IMR-90 (cell line): ENCODE data around the gene NCKAP5. TPM values are rescaled to one million over a fixed set of nuclear protein-coding genes. Genes with fewer than 3 reads are reported as not detected.

ENCODE experiments used
- ATAC-seq: fragments of 200-7000 bp; cut with Tn5 transposase; 2 replicates; pipeline ENCODE4 v1.9.1; 2020; ENCODE audit warnings: low read depth, mild to moderate bottlenecking, moderate library complexity
- BruUV-seq: library from RNA; stranded (reverse); fragments of 400-500 nt; replicated peaks from 2 replicates; lab custom pipeline; 2021; lab: Mats Ljungman, UMichigan
- CTCF ChIA-PET: fragments of 300-600 bp; formaldehyde crosslinking; extraction: SDS; loops from one replicate; lab custom pipeline; 2021; ENCODE audit warnings: antibody characterized with exemption; lab: Yijun Ruan, JAX
- POLR2A ChIA-PET: fragments of 300-600 bp; sonication (Branson Sonifier 250); formaldehyde crosslinking; loops from one replicate; lab custom pipeline; 2022; ENCODE audit warnings: antibody characterized with exemption; ENCODE audit not compliant: unreplicated experiment; lab: Charles Lee
- DNase-seq: peaks from one replicate; pipeline ENCODE4 v3.0.0; 2013
- H2AFZ ChIP-seq: replicated peaks from 2 replicates; pipeline ENCODE3; 2013; ENCODE audit warnings: low read length, mild to moderate bottlenecking; ENCODE audit not compliant: poor library complexity
- H2AK5ac ChIP-seq: 2 replicates; pipeline ENCODE4 v1.6.1; 2013; ENCODE audit warnings: low read depth, low read length, inconsistent platforms
- H2AK9ac ChIP-seq: replicated peaks from 2 replicates; pipeline ENCODE3; 2013; ENCODE audit warnings: mild to moderate bottlenecking, low read depth, low read length, moderate library complexity; ENCODE audit not compliant: poor library complexity
- H2BK120ac ChIP-seq: 2 replicates; pipeline ENCODE4 v1.6.1; 2013; ENCODE audit warnings: low read depth, low read length, inconsistent platforms
- H2BK15ac ChIP-seq: 3 replicates; pipeline ENCODE4 v1.6.1; 2013; ENCODE audit warnings: low read depth, low read length, inconsistent platforms
- H2BK20ac ChIP-seq: 2 replicates; pipeline ENCODE4 v1.6.1; 2013; ENCODE audit warnings: low read depth, mild to moderate bottlenecking, inconsistent platforms, low read length, moderate library complexity
- H2BK5ac ChIP-seq: 2 replicates; pipeline ENCODE4 v1.6.1; 2013; ENCODE audit warnings: mild to moderate bottlenecking, low read depth, low read length, inconsistent platforms; ENCODE audit not compliant: poor library complexity, severe bottlenecking
- H3K14ac ChIP-seq: replicated peaks from 2 replicates; pipeline ENCODE4 v1.6.1; 2013; ENCODE audit warnings: low read depth, low read length, inconsistent platforms
- H3K18ac ChIP-seq: 2 replicates; pipeline ENCODE4 v1.6.1; 2013; ENCODE audit warnings: low read depth, low read length, control low read depth
- H3K23ac ChIP-seq: 2 replicates; pipeline ENCODE4 v1.6.1; 2013; ENCODE audit warnings: low read depth, low read length, inconsistent platforms
- H3K27ac ChIP-seq: 2 replicates; pipeline ENCODE4 v1.5.1; 2013; ENCODE audit warnings: mild to moderate bottlenecking, control low read depth, low read length; ENCODE audit not compliant: insufficient read depth
- H3K27me3 ChIP-seq: 2 replicates; pipeline ENCODE4 v1.6.1; 2013; ENCODE audit warnings: low read length; ENCODE audit not compliant: control insufficient read depth, insufficient read depth
- H3K36me3 ChIP-seq: 2 replicates; pipeline ENCODE4 v1.6.1; 2013; ENCODE audit warnings: low read length, mixed read lengths; ENCODE audit not compliant: control insufficient read depth, insufficient read depth
- H3K4ac ChIP-seq: 2 replicates; pipeline ENCODE4 v1.6.1; 2013; ENCODE audit warnings: low read depth, low read length, inconsistent platforms
- H3K4me1 ChIP-seq: 2 replicates; pipeline ENCODE4 v1.6.1; 2013; ENCODE audit warnings: low read length, mixed read lengths; ENCODE audit not compliant: control insufficient read depth, insufficient read depth
- H3K4me2 ChIP-seq: 2 replicates; pipeline ENCODE4 v1.6.1; 2013; ENCODE audit warnings: low read depth, mild to moderate bottlenecking, control low read depth, low read length, moderate library complexity
- H3K4me3 ChIP-seq: 2 replicates; pipeline ENCODE4 v1.5.1; 2013; ENCODE audit warnings: low read depth, mild to moderate bottlenecking, control low read depth, low read length, moderate library complexity; ENCODE audit not compliant: insufficient read depth
- H3K56ac ChIP-seq: 2 replicates; pipeline ENCODE4 v1.6.1; 2013; ENCODE audit warnings: low read length, inconsistent platforms; ENCODE audit not compliant: insufficient read depth; ENCODE audit errors: extremely low read depth
- H3K79me1 ChIP-seq, 2 experiments: 2 replicates each; pipeline ENCODE4 v1.6.1; 2013; ENCODE audit warnings: low read length in 2 of 2, inconsistent platforms in 1 of 2, low read depth in 1 of 2
- H3K9ac ChIP-seq: 2 replicates; pipeline ENCODE4 v1.6.1; 2013; ENCODE audit warnings: low read depth, low read length, control low read depth
- H3K9me1 ChIP-seq: 2 replicates; pipeline ENCODE4 v1.6.1; 2013; ENCODE audit warnings: low read length, inconsistent platforms; ENCODE audit not compliant: insufficient read depth
- H3K9me3 ChIP-seq: 2 replicates; pipeline ENCODE4 v1.6.1; 2013; ENCODE audit warnings: low read length; ENCODE audit not compliant: control insufficient read depth, insufficient read depth
- H4K20me1 ChIP-seq: 2 replicates; pipeline ENCODE4 v1.6.1; 2013; ENCODE audit warnings: low read length, inconsistent platforms; ENCODE audit not compliant: insufficient read depth
- H4K5ac ChIP-seq: 2 replicates; pipeline ENCODE4 v1.6.1; 2013; ENCODE audit warnings: mild to moderate bottlenecking, low read depth, low read length, control low read depth
- H4K8ac ChIP-seq, 2 experiments: 2 replicates each; pipeline ENCODE4 v1.6.1; 2013; ENCODE audit warnings: low read depth in 2 of 2, low read length in 2 of 2, control low read depth in 1 of 2, inconsistent platforms in 1 of 2
- H4K91ac ChIP-seq: 2 replicates; pipeline ENCODE4 v1.6.1; 2013; ENCODE audit warnings: low read depth, low read length, inconsistent platforms; ENCODE audit not compliant: insufficient read depth
- BHLHE40 ChIP-seq: fragments of 150-350 bp; IDR thresholded peaks from 2 replicates; pipeline ENCODE4 v1.6.1; 2016; ENCODE audit warnings: mild to moderate bottlenecking, low read depth, low read length
- CHD1 ChIP-seq: IDR thresholded peaks from 2 replicates; pipeline ENCODE4 v1.6.1; 2012; ENCODE audit warnings: low read depth, low read length, improper control_type of control experiment
- ELK1 ChIP-seq: fragments of 150-350 bp; IDR thresholded peaks from 2 replicates; pipeline ENCODE4 v1.6.1; 2016; ENCODE audit warnings: low read depth, mild to moderate bottlenecking, low read length, moderate library complexity, borderline replicate concordance
- FOS ChIP-seq: fragments of 150-350 bp; IDR thresholded peaks from 2 replicates; pipeline ENCODE4 v1.6.1; 2016; ENCODE audit warnings: low read depth, low read length
- MAFK ChIP-seq: IDR thresholded peaks from 2 replicates; pipeline ENCODE4 v1.6.1; 2012; ENCODE audit warnings: low read depth, low read length, improper control_type of control experiment
- MAZ ChIP-seq: IDR thresholded peaks from 2 replicates; pipeline ENCODE4 v1.6.1; 2012; ENCODE audit warnings: low read depth, mild to moderate bottlenecking, low read length, improper control_type of control experiment, moderate library complexity, borderline replicate concordance
- POLR2A ChIP-seq: IDR thresholded peaks from 2 replicates; pipeline ENCODE4 v1.6.1; 2012; ENCODE audit warnings: mild to moderate bottlenecking, low read depth, low read length
- RAD21 ChIP-seq: IDR thresholded peaks from 2 replicates; pipeline ENCODE4 v1.6.1; 2012; ENCODE audit warnings: low read length, improper control_type of control experiment
- RCOR1 ChIP-seq: IDR thresholded peaks from 2 replicates; pipeline ENCODE4 v1.6.1; 2012; ENCODE audit warnings: mild to moderate bottlenecking, low read length, improper control_type of control experiment; ENCODE audit not compliant: insufficient replicate concordance
- RFX5 ChIP-seq: IDR thresholded peaks from 2 replicates; pipeline ENCODE4 v1.8.0; 2012; ENCODE audit warnings: low read depth, mild to moderate bottlenecking, low read length, moderate library complexity
- WGBS, 2 experiments: methylation state at CpG; one replicate each; pipeline versions ENCODE4 v1.1.5 to v1.1.7; 2013; ENCODE audit warnings: missing lambda C conversion rate in 2 of 2; ENCODE audit not compliant: insufficient read length in 1 of 2; ENCODE audit errors: extremely low coverage in 2 of 2; 5-methylcytosine and 5-hydroxymethylcytosine counted together
- dilution Hi-C: fragments of 300-500 bp; cut with HindIII; formaldehyde crosslinking; loops from one replicate; pipeline ENCODE4 v1.14.3; 2018; ENCODE audit warnings: low sequenced_read_pairs; ENCODE audit not compliant: unreplicated experiment
- in situ Hi-C: fragments of 300-500 bp; cut with MboI; formaldehyde crosslinking; loops from 3 replicates; pipeline ENCODE4 v1.14.3; 2019; ENCODE audit warnings: low sequenced_read_pairs, inconsistent platforms, mixed read lengths
- intact Hi-C: fragments of 100-400 bp; cut with micrococcal nuclease; formaldehyde crosslinking; loops from 2 replicates; pipeline ENCODE4 v1.10.0; 2022
- polyA plus RNA-seq, 3 experiments: library from polyadenylated mRNA; depleted of rRNA; stranded (reverse); fragments of >200 nt; gene quantifications; 2 replicates each; pipeline ENCODE4 v1.2.3, GENCODE V29; 2012; ENCODE audit warnings: low replicate concordance in 1 of 3
- total RNA-seq: library from RNA; depleted of rRNA; stranded (reverse); fragments of >200 nt; gene quantifications from 2 replicates; pipeline ENCODE4 v1.2.3, GENCODE V29; 2012

NCKAP5 gene
- total and polyA plus RNA-seq, 2 of the 4 experiments (the other 2 are of a cell fraction): 2.7 to 3.9 TPM

DNA sequence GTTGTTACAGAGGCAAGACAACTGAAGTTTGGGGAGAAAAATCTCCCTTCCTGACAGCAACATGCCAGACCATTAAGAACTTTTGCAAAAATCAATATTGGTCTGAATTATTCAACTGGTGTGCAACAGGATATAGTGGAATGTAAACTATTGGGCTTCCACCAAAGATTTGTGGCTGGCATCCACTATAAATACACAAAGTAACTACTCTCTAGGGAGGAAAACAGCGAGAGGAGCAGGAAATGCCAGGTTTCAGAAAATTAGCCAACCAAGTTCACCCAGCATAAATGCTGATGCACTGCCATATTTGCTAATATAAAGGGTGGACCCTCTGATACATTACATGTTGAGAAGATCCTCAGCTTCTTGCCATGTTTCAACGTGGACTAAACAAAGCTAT is 630.6 kb downstream of the NCKAP5 start:
- Histone ChIP-seq H3K27me3 (no peaks in the 10 kb centered on the region), H3K14ac (no peak overlapping the region), H2BK5ac (no peak overlapping the region), H3K4me2 (peak overlapping the region; percentile 31; the same call in 1 of the 2 replicates), H3K4ac (peak overlapping the region; percentile 41; the same call in 1 of the 2 replicates), H2BK20ac (no peak overlapping the region), H3K9me3 (no peaks in the 10 kb centered on the region), H3K9me1 (peaks cover 8% of the 10 kb centered on the region), H2AK9ac (no peak overlapping the region), H3K27ac (no peak overlapping the region), H3K56ac (no peak overlapping the region), H2AK5ac (no peak overlapping the region), H4K5ac (no peak overlapping the region), H4K8ac (no peak overlapping the region), H3K4me3 (no peak overlapping the region), H3K18ac (no peak overlapping the region), H3K79me1 (peaks cover 6 to 32% of the 10 kb centered on the region in 2 experiments), H3K36me3 (peaks cover 2% of the 10 kb centered on the region; the same call in 1 of the 2 replicates), H3K23ac (no peak overlapping the region), H4K91ac (no peak overlapping the region), H4K20me1 (peaks cover 14% of the 10 kb centered on the region; the same call in 1 of the 2 replicates), H3K4me1 (peaks cover 11% of the 10 kb centered on the region), H2BK120ac (no peak overlapping the region), H3K9ac (no peak overlapping the region), H2AFZ (no peak overlapping the region), H2BK15ac (no peak overlapping the region)
- dilution Hi-C loops (no loop called here), intact Hi-C loops (no loop called here), in situ Hi-C loops (no loop called here)
- ChIA-PET POLR2A (no interaction called here), CTCF (no interaction called here)
- no TSS peak for BruUV-seq
- ATAC-seq (peak; percentile 79), DNase-seq (peak; percentile 63)
- TF ChIP-seq RCOR1 (no peak), RAD21 (no peak), BHLHE40 (no peak), ELK1 (no peak), MAFK (no peak), MAZ (no peak), FOS (no peak), RFX5 (no peak), POLR2A (no peak), CHD1 (no peak)
- WGBS, 2 experiments: no CpG with 5 or more reads among the region's 2 CpGs
